ENCODE measurements around the gene SENP6.

Gene SENP6

GRCh38 chr6:75633045-75633444, 31.4 kb downstream of the SENP6 start:
- no peak for TF ChIP-seq POLR2AphosphoS5 (IDR thresholded peaks at IDR 0.05; ENCODE audit: low read depth, low read length)
- no peak for TF ChIP-seq FOXP2 (optimal IDR thresholded peaks at IDR 0.05; ENCODE audit: borderline replicate concordance, extremely low read depth, extremely low read length, insufficient read depth)
- TF ChIP-seq SIN3A (IDR thresholded peaks at IDR 0.05; ENCODE audit: borderline replicate concordance, insufficient read depth, low read length), result no peak
- TF ChIP-seq REST (IDR thresholded peaks at IDR 0.05; ENCODE audit: insufficient read depth in 1 of 2, low read depth in 2 of 2, low read length in 2 of 2), result no peak

GRCh38 chr6:75642311-75642710, 40.6 kb downstream of the SENP6 start:
- TF ChIP-seq POLR2AphosphoS5 (IDR thresholded peaks at IDR 0.05; ENCODE audit: low read depth, low read length) (no peak), TAF1 (IDR thresholded peaks at IDR 0.05; ENCODE audit: borderline replicate concordance, insufficient read depth, low read length) (no peak), FOXP2 (optimal IDR thresholded peaks at IDR 0.05; ENCODE audit: borderline replicate concordance, extremely low read depth, extremely low read length, insufficient read depth) (no peak), REST (IDR thresholded peaks at IDR 0.05; ENCODE audit: insufficient read depth in 1 of 2, low read depth in 2 of 2, low read length in 2 of 2) (no peak), SIN3A (IDR thresholded peaks at IDR 0.05; ENCODE audit: borderline replicate concordance, insufficient read depth, low read length) (no peak)

GRCh38 chr6:75643173-75643572, 41.5 kb downstream of the SENP6 start:
- TF ChIP-seq SIN3A (IDR thresholded peaks at IDR 0.05; ENCODE audit: borderline replicate concordance, insufficient read depth, low read length), result no peak
- TF ChIP-seq FOXP2 (optimal IDR thresholded peaks at IDR 0.05; ENCODE audit: borderline replicate concordance, extremely low read depth, extremely low read length, insufficient read depth), result no peak
- no peak for TF ChIP-seq TAF1 (IDR thresholded peaks at IDR 0.05; ENCODE audit: borderline replicate concordance, insufficient read depth, low read length)
- no peak for TF ChIP-seq REST (IDR thresholded peaks at IDR 0.05; ENCODE audit: insufficient read depth in 1 of 2, low read depth in 2 of 2, low read length in 2 of 2)
- TF ChIP-seq POLR2AphosphoS5 (IDR thresholded peaks at IDR 0.05; ENCODE audit: low read depth, low read length), result no peak

GRCh38 chr6:75656479-75656878, 54.8 kb downstream of the SENP6 start:
- TF ChIP-seq REST (IDR thresholded peaks at IDR 0.05; ENCODE audit: insufficient read depth in 1 of 2, low read depth in 2 of 2, low read length in 2 of 2) (no peak), POLR2AphosphoS5 (IDR thresholded peaks at IDR 0.05; ENCODE audit: low read depth, low read length) (no peak), FOXP2 (optimal IDR thresholded peaks at IDR 0.05; ENCODE audit: borderline replicate concordance, extremely low read depth, extremely low read length, insufficient read depth) (no peak), SIN3A (IDR thresholded peaks at IDR 0.05; ENCODE audit: borderline replicate concordance, insufficient read depth, low read length) (no peak), TAF1 (IDR thresholded peaks at IDR 0.05; ENCODE audit: borderline replicate concordance, insufficient read depth, low read length) (no peak)

- TF ChIP-seq TAF1 (IDR thresholded peaks at IDR 0.05; ENCODE audit: borderline replicate concordance, insufficient read depth, low read length) (no peak), FOXP2 (optimal IDR thresholded peaks at IDR 0.05; ENCODE audit: borderline replicate concordance, extremely low read depth, extremely low read length, insufficient read depth) (no peak), REST (IDR thresholded peaks at IDR 0.05; ENCODE audit: insufficient read depth in 1 of 2, low read depth in 2 of 2, low read length in 2 of 2) (no peak), POLR2AphosphoS5 (IDR thresholded peaks at IDR 0.05; ENCODE audit: low read depth, low read length) (no peak), SIN3A (IDR thresholded peaks at IDR 0.05; ENCODE audit: borderline replicate concordance, insufficient read depth, low read length) (no peak)
Observed at GRCh38 chr6:75657327-75657726, 55.6 kb downstream of the SENP6 start.

Data from PFSK-1 (cell line).